Endothelial cell of umbilical vein (primary cell): ENCODE results near the gene ATXN10. TPM values are rescaled to one million over a fixed set of nuclear protein-coding genes. Genes with fewer than 3 reads are reported as not detected.

Source experiments
- BruUV-seq: library from RNA; stranded (reverse); fragments of 400-500 nt; replicated peaks from 2 replicates; lab custom pipeline; 2021; lab: Mats Ljungman, UMichigan
- CTCF ChIA-PET: fragments of 300-600, 350-600 bp; sonication (Branson Sonifier 250); formaldehyde crosslinking; loops from one replicate; lab custom pipeline; 2021; ENCODE audit warnings: antibody characterized with exemption, inconsistent platforms; lab: Charles Lee
- POLR2A ChIA-PET: fragments of 300-600, 350-600 bp; sonication (Branson Sonifier 250); formaldehyde crosslinking; loops from one replicate; lab custom pipeline; 2021; ENCODE audit warnings: antibody characterized with exemption, inconsistent platforms; lab: Charles Lee
- DNase-seq: peaks from one replicate; pipeline ENCODE4 v3.0.0-alpha.2; 2011; ENCODE audit warnings: low read depth, low spot score
- FAIRE-seq: peaks from 2 replicates; lab custom pipeline; 2011; peaks lifted over from hg19 to GRCh38; lab: Jason Lieb, UNC
- H2AFZ ChIP-seq: 2 replicates; pipeline ENCODE4 v1.6.0; 2012; ENCODE audit warnings: low read depth, low read length, control low read depth, inconsistent platforms
- H3K27ac ChIP-seq: 2 replicates; pipeline ENCODE4 v1.5.1; 2011; ENCODE audit warnings: low read depth, mild to moderate bottlenecking, control low read depth, low read length, moderate library complexity; ENCODE audit not compliant: insufficient read depth
- H3K27me3 ChIP-seq, 2 experiments: 2 replicates each; pipeline versions ENCODE4 v1.6.0 to v1.6.1; 2011; ENCODE audit warnings: low read length in 2 of 2, mixed read lengths in 1 of 2; ENCODE audit not compliant: control insufficient read depth in 2 of 2, insufficient read depth in 2 of 2
- H3K36me3 ChIP-seq, 2 experiments: 2 replicates in 1 of 2; 3 replicates in 1 of 2; pipeline ENCODE4 v1.5.1; 2011; ENCODE audit warnings: low read length in 2 of 2, mild to moderate bottlenecking in 1 of 2, moderate library complexity in 1 of 2; ENCODE audit not compliant: control insufficient read depth in 2 of 2, insufficient read depth in 2 of 2; ENCODE audit errors: extremely low read depth in 1 of 2
- H3K4me1 ChIP-seq: 3 replicates; pipeline ENCODE4 v1.5.1; 2011; ENCODE audit warnings: mild to moderate bottlenecking, low read length; ENCODE audit not compliant: control insufficient read depth, insufficient read depth; ENCODE audit errors: extremely low read depth
- H3K4me2 ChIP-seq: 2 replicates; pipeline ENCODE4 v1.6.1; 2011; ENCODE audit warnings: low read length, control low read depth, mixed read lengths; ENCODE audit not compliant: insufficient read depth
- H3K4me3 ChIP-seq, 3 experiments: fragments of 200-600 bp in 1 of 3; sonication (generic), shearing (Covaris generic) in 1 of 3; replicated peaks in 1 of 3; 2 replicates each; pipeline ENCODE4 v1.5.1; 2011 to 2016; ENCODE audit warnings: control low read depth in 3 of 3, low read length in 3 of 3, mild to moderate bottlenecking in 2 of 3, inconsistent platforms in 1 of 3, low read depth in 1 of 3, moderate library complexity in 1 of 3; ENCODE audit not compliant: insufficient read depth in 1 of 3
- H3K79me2 ChIP-seq: 2 replicates; pipeline ENCODE4 v1.6.0; 2012; ENCODE audit warnings: low read length, inconsistent platforms; ENCODE audit not compliant: control insufficient read depth, insufficient read depth
- H3K9ac ChIP-seq: replicated peaks from 2 replicates; pipeline ENCODE3; 2011; ENCODE audit warnings: low read length, control low read depth; ENCODE audit not compliant: insufficient read depth; ENCODE audit errors: extremely low read depth
- H3K9me1 ChIP-seq: replicated peaks from 3 replicates; pipeline ENCODE4 v1.6.0; 2011; ENCODE audit warnings: mild to moderate bottlenecking, low read length; ENCODE audit not compliant: control insufficient read depth, insufficient read depth; ENCODE audit errors: extremely low read depth
- H3K9me3 ChIP-seq: replicated peaks from 2 replicates; pipeline ENCODE4 v1.5.1; 2012; ENCODE audit warnings: low read length, inconsistent platforms; ENCODE audit not compliant: control insufficient read depth, insufficient read depth
- H4K20me1 ChIP-seq: replicated peaks from 2 replicates; pipeline ENCODE3; 2011; ENCODE audit warnings: mild to moderate bottlenecking, low read length; ENCODE audit not compliant: control insufficient read depth, insufficient read depth; ENCODE audit errors: extremely low read depth
- EZH2 ChIP-seq: IDR thresholded peaks from 2 replicates; pipeline ENCODE4 v1.6.1; 2012; ENCODE audit warnings: borderline replicate concordance, low read depth, mild to moderate bottlenecking, moderate library complexity, low read length, inconsistent platforms; ENCODE audit not compliant: severe bottlenecking
- FOS ChIP-seq: IDR thresholded peaks from 2 replicates; pipeline ENCODE4 v1.6.1; 2011; ENCODE audit warnings: mild to moderate bottlenecking, low read length, moderate library complexity, borderline replicate concordance; ENCODE audit not compliant: insufficient read depth
- GATA2 ChIP-seq: IDR thresholded peaks from 2 replicates; pipeline ENCODE4 v1.7.0; 2011; ENCODE audit warnings: low read depth, mild to moderate bottlenecking, moderate library complexity, mixed read lengths, low read length; ENCODE audit not compliant: insufficient read length, insufficient read depth
- JUN ChIP-seq: IDR thresholded peaks from 2 replicates; pipeline ENCODE4 v1.6.1; 2011; ENCODE audit warnings: borderline replicate concordance, low read depth; ENCODE audit not compliant: insufficient read length, insufficient read depth
- MYC ChIP-seq: IDR thresholded peaks from one replicate; pipeline ENCODE4 v1.6.1; 2011; ENCODE audit warnings: mild to moderate bottlenecking, low read depth, low read length
- POLR2A ChIP-seq: IDR thresholded peaks from 2 replicates; pipeline ENCODE4 v1.6.1; 2012; ENCODE audit warnings: low read depth, mild to moderate bottlenecking, control low read depth, low read length
- POLR2AphosphoS5 ChIP-seq: IDR thresholded peaks from 2 replicates; pipeline ENCODE4 v1.6.1; 2012; ENCODE audit warnings: low read depth, mild to moderate bottlenecking, control low read depth, low read length, moderate library complexity; ENCODE audit not compliant: insufficient read depth
- dilution Hi-C: fragments of 300-500 bp; cut with MboI; formaldehyde crosslinking; loops from one replicate; pipeline ENCODE4 v1.15.0; 2019; ENCODE audit warnings: low sequenced_read_pairs; ENCODE audit not compliant: extremely low pct_ligation_motif_present
- intact Hi-C: fragments of 100-400 bp; cut with micrococcal nuclease; formaldehyde crosslinking; loops from one replicate; pipeline ENCODE4 v1.10.0; 2022
- polyA plus RNA-seq, 4 experiments: library from polyadenylated mRNA; depleted of rRNA in 3 of 4; stranded (reverse) in 3 of 4; unstranded in 1 of 4; fragments of >200 nt; gene quantifications; 2 replicates each; pipeline versions ENCODE4 v1.2.1 to v1.2.3, GENCODE V29; 2011 to 2012; ENCODE audit warnings: missing spikeins in 1 of 4
- total RNA-seq: library from RNA; stranded (reverse); gene quantifications from 2 replicates; pipeline ENCODE4 v1.2.3, GENCODE V29; 2021
- TF ChIP-seq, protein P1 (sequence below), 2 donors: IDR thresholded peaks; 1 replicate in 1 of 2; 2 replicates in 1 of 2; pipeline ENCODE4 v1.5.1; 2011; ENCODE audit warnings: low read length in 2 of 2, mild to moderate bottlenecking in 2 of 2, moderate library complexity in 2 of 2, control low read depth in 1 of 2, inconsistent platforms in 1 of 2, low read depth in 1 of 2; ENCODE audit not compliant: insufficient read depth in 1 of 2; ENCODE audit errors: extremely low read depth in 1 of 2
- TF ChIP-seq, protein P2 (sequence below): IDR thresholded peaks from 2 replicates; pipeline ENCODE4 v1.6.1; 2011; ENCODE audit not compliant: insufficient read depth, insufficient read length

Gene ATXN10
- total and polyA plus RNA-seq, 2 donors (not counting 3 experiments of a cell fraction or from before 2014, with no cell fraction given) = 73.2 to 91.9 TPM

DNA sequence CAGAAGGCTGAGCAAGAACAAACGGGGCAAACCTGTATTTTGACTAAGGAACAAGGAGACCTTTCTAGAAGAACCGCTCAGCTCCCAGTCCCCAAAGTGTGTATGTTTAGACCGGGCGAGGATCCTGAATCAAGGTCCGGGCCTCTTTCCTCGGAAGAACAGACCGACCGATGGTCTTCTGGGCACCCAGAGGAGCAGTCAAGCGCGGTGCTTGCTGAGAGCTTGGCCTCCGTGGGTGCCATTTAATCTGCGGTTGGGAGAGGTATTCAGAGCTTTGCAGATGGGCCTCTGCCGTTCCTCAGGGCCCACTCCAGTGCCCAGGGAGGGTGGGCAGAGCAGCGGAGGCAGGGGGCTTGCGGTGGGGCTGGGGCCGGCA lies 26.5 kb upstream of the ATXN10 start:
- TF ChIP-seq FOS = no peak
- TF ChIP-seq EZH2 = no peak
- TF ChIP-seq, protein P1, sequence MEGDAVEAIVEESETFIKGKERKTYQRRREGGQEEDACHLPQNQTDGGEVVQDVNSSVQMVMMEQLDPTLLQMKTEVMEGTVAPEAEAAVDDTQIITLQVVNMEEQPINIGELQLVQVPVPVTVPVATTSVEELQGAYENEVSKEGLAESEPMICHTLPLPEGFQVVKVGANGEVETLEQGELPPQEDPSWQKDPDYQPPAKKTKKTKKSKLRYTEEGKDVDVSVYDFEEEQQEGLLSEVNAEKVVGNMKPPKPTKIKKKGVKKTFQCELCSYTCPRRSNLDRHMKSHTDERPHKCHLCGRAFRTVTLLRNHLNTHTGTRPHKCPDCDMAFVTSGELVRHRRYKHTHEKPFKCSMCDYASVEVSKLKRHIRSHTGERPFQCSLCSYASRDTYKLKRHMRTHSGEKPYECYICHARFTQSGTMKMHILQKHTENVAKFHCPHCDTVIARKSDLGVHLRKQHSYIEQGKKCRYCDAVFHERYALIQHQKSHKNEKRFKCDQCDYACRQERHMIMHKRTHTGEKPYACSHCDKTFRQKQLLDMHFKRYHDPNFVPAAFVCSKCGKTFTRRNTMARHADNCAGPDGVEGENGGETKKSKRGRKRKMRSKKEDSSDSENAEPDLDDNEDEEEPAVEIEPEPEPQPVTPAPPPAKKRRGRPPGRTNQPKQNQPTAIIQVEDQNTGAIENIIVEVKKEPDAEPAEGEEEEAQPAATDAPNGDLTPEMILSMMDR (IDR thresholded peaks at IDR 0.05; ENCODE audit: extremely low read depth in 1 of 2, insufficient read depth in 1 of 2, low read depth in 1 of 2, low read length in 2 of 2) = no peak
- TF ChIP-seq POLR2A = no peak
- no peak for TF ChIP-seq MYC
- no peak for TF ChIP-seq GATA2
- TF ChIP-seq JUN = no peak
- TF ChIP-seq, protein P2, sequence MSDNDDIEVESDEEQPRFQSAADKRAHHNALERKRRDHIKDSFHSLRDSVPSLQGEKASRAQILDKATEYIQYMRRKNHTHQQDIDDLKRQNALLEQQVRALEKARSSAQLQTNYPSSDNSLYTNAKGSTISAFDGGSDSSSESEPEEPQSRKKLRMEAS = no peak
- no peak for TF ChIP-seq POLR2AphosphoS5
- no peak overlapping the region for H3K9ac ChIP-seq
- ChIA-PET CTCF (interaction anchor here (0.8 to 1.9 kb wide), 12 partner anchors 9 to 331 kb away, joined by 3 to 20 read pairs (median 3); partner anchors contain the start of gene ATXN10), POLR2A (no interaction called here)
- peaks cover 18% of the 10 kb centered on the region in 2 experiments for H3K27me3 ChIP-seq
- intact Hi-C loops (loop anchor here (1.0 kb wide), 1 partner anchor 220 kb away; no protein-coding TSS in a partner anchor), dilution Hi-C loops (no loop called here)
- no peaks in the 10 kb centered on the region for H3K79me2 ChIP-seq
- no peak overlapping the region for H3K27ac ChIP-seq
- H3K4me2 ChIP-seq = no peak overlapping the region
- no peak overlapping the region for H3K4me3 ChIP-seq
- no peak for DNase-seq
- H3K36me3 ChIP-seq = no peaks in the 10 kb centered on the region
- no peak overlapping the region for H2AFZ ChIP-seq
- no peaks in the 10 kb centered on the region for H4K20me1 ChIP-seq
- no peaks in the 10 kb centered on the region for H3K4me1 ChIP-seq
- no peaks in the 10 kb centered on the region for H3K9me1 ChIP-seq
- BruUV-seq = no TSS peak
- FAIRE-seq = peak; percentile 59
- H3K9me3 ChIP-seq = no peaks in the 10 kb centered on the region
